Measurements from ENCODE around the gene FGD2. TPM values are rescaled to one million over a fixed set of nuclear protein-coding genes. Genes with fewer than 3 reads are reported as not detected.

Gene FGD2
- total RNA-seq, 1 donor from 2014 or later: not detected

DNA sequence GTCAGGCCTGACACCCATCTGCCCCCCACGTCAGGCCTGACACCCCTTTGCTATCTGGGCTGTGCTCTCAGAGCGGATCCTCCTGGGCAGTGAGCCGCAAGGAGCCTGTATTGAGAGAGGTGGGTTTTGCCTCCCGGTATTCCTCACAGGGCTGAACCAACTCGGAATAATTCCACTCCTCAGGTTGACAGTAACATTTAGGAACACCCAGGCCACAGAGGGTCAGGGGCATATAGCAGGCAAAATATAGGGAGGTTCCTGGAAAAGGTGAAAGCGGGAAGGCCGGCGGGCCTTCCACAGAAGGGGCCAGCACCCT is 6.8 kb upstream of the FGD2 start:
- no peak for DNase-seq (ENCODE audit: extremely low spot score, unreplicated experiment)
- Mint-ChIP-seq H3K27ac (ENCODE audit: unreplicated experiment) (no peak overlapping the region), H3K4me1 (ENCODE audit: unreplicated experiment) (peaks cover 6% of the 10 kb centered on the region), H3K27me3 (ENCODE audit: unreplicated experiment) (peaks cover 14% of the 10 kb centered on the region), H3K36me3 (ENCODE audit: unreplicated experiment) (no peaks in the 10 kb centered on the region), H3K9me3 (ENCODE audit: unreplicated experiment) (no peaks in the 10 kb centered on the region), H3K4me3 (ENCODE audit: unreplicated experiment) (no peak overlapping the region)
- TF ChIP-seq, protein P1, sequence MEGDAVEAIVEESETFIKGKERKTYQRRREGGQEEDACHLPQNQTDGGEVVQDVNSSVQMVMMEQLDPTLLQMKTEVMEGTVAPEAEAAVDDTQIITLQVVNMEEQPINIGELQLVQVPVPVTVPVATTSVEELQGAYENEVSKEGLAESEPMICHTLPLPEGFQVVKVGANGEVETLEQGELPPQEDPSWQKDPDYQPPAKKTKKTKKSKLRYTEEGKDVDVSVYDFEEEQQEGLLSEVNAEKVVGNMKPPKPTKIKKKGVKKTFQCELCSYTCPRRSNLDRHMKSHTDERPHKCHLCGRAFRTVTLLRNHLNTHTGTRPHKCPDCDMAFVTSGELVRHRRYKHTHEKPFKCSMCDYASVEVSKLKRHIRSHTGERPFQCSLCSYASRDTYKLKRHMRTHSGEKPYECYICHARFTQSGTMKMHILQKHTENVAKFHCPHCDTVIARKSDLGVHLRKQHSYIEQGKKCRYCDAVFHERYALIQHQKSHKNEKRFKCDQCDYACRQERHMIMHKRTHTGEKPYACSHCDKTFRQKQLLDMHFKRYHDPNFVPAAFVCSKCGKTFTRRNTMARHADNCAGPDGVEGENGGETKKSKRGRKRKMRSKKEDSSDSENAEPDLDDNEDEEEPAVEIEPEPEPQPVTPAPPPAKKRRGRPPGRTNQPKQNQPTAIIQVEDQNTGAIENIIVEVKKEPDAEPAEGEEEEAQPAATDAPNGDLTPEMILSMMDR (IDR thresholded peaks at IDR 0.05): no peak

GRCh38 chr6:36999061-36999750 is 6.2 kb upstream of the FGD2 start:
- Mint-ChIP-seq H3K27ac (ENCODE audit: unreplicated experiment) (no peak overlapping the region), H3K4me1 (ENCODE audit: unreplicated experiment) (peaks cover 6% of the 10 kb centered on the region)

DNA sequence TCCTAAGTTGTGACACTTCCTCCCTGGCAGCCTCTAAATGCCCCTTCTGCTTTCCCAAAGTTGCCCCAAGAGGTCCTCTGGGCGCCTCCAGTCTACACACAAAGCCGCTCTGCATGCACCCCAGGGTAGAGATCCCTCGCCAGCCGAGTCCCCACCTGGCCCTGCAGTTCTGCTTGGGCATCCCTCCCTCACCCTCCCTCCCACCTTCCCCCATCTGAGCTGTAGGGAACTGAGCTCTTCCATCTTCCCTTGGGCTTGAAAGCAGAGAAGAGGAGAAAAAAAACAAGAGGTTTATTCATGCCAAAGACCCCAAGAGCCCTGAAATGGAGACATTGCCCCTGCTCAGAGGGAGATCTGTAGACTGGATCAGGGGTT is 5.7 kb upstream of the FGD2 start:
- TF ChIP-seq, protein P1 (IDR thresholded peaks at IDR 0.05): no peak
- H3K4me1 Mint-ChIP-seq (ENCODE audit: unreplicated experiment): peaks cover 6% of the 10 kb centered on the region

More at GRCh38 chr6:36999061-36999750, 6.2 kb upstream of the FGD2 start:
- Mint-ChIP-seq H3K27me3 (ENCODE audit: unreplicated experiment) (peaks cover 14% of the 10 kb centered on the region), H3K9me3 (ENCODE audit: unreplicated experiment) (no peaks in the 10 kb centered on the region), H3K4me3 (ENCODE audit: unreplicated experiment) (no peak overlapping the region), H3K36me3 (ENCODE audit: unreplicated experiment) (no peaks in the 10 kb centered on the region)
- TF ChIP-seq, protein P1 (IDR thresholded peaks at IDR 0.05): no peak
- DNase-seq (ENCODE audit: extremely low spot score, unreplicated experiment): no peak

GRCh38 chr6:37004044-37004980 is 1.1 kb upstream of the FGD2 start:
- Mint-ChIP-seq H3K27me3 (ENCODE audit: unreplicated experiment) (peaks cover 9% of the 10 kb centered on the region), H3K27ac (ENCODE audit: unreplicated experiment) (no peak overlapping the region), H3K9me3 (ENCODE audit: unreplicated experiment) (no peaks in the 10 kb centered on the region), H3K4me1 (ENCODE audit: unreplicated experiment) (no peaks in the 10 kb centered on the region), H3K36me3 (ENCODE audit: unreplicated experiment) (no peaks in the 10 kb centered on the region), H3K4me3 (ENCODE audit: unreplicated experiment) (no peak overlapping the region)
- no peak for DNase-seq (ENCODE audit: extremely low spot score, unreplicated experiment)
- TF ChIP-seq, protein P1 (IDR thresholded peaks at IDR 0.05): no peak

More for the DNA sequence above, 5.7 kb upstream of the FGD2 start:
- no peaks in the 10 kb centered on the region for H3K9me3 Mint-ChIP-seq (ENCODE audit: unreplicated experiment)
- H3K27me3 Mint-ChIP-seq (ENCODE audit: unreplicated experiment): peaks cover 14% of the 10 kb centered on the region
- H3K4me3 Mint-ChIP-seq (ENCODE audit: unreplicated experiment): no peak overlapping the region
- DNase-seq (ENCODE audit: extremely low spot score, unreplicated experiment): no peak
- no peak overlapping the region for H3K27ac Mint-ChIP-seq (ENCODE audit: unreplicated experiment)
- no peaks in the 10 kb centered on the region for H3K36me3 Mint-ChIP-seq (ENCODE audit: unreplicated experiment)

Measured in osteocyte (in vitro differentiated cells).